ENCODE data around the gene KLHL13.
"Not testable (repeated sequence)": the region's sequence is repeated elsewhere in the genome, so short reads cannot be mapped to it uniquely, and the experiment has no call there.

KLHL13 gene

DNA sequence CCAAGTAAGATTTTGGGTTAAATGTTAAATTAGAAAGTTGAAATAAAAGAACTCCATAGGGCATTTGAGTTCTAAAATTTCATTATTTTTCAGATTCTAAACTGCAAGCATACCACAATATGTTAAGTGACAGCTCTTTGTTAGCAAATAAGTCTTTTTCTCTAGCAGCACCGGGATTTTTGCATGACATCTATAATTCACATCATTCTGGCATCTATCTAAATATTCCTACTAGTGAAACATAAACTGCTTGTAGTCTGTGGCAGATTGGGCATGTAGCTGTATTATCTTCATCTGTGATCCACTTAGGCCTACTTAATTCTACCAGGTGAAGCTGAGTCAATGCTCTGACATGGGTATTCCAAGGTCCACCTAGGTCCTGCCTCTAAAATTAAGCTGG is 32.1 kb upstream of the KLHL13 start:
- Histone ChIP-seq H3K4me2 (ENCODE audit: low read length) (no peak overlapping the region), H3K4me1 (ENCODE audit: control insufficient read depth, low read length) (no peaks in the 10 kb centered on the region), H3K27ac (ENCODE audit: low read depth, low read length) (no peak overlapping the region), H3K27me3 (ENCODE audit: control insufficient read depth, low read length) (no peaks in the 10 kb centered on the region), H3K79me2 (ENCODE audit: control insufficient read depth, low read length) (no peaks in the 10 kb centered on the region), H3F3A (ENCODE audit: control insufficient read depth, insufficient read depth) (no peaks in the 10 kb centered on the region), H3K36me3 (ENCODE audit: control insufficient read depth, low read length) (no peaks in the 10 kb centered on the region), H3K4me3 (ENCODE audit: low read length) (no peak overlapping the region), H3K9me2 (replicated peaks; ENCODE audit: control insufficient read depth, low read length) (no peaks in the 10 kb centered on the region), H4K20me1 (ENCODE audit: control insufficient read depth, insufficient read depth, low read depth, low read length) (no peaks in the 10 kb centered on the region), H3K9me3 (ENCODE audit: control insufficient read depth, insufficient read depth, low read length) (no peaks in the 10 kb centered on the region)
- TF ChIP-seq, protein P1, sequence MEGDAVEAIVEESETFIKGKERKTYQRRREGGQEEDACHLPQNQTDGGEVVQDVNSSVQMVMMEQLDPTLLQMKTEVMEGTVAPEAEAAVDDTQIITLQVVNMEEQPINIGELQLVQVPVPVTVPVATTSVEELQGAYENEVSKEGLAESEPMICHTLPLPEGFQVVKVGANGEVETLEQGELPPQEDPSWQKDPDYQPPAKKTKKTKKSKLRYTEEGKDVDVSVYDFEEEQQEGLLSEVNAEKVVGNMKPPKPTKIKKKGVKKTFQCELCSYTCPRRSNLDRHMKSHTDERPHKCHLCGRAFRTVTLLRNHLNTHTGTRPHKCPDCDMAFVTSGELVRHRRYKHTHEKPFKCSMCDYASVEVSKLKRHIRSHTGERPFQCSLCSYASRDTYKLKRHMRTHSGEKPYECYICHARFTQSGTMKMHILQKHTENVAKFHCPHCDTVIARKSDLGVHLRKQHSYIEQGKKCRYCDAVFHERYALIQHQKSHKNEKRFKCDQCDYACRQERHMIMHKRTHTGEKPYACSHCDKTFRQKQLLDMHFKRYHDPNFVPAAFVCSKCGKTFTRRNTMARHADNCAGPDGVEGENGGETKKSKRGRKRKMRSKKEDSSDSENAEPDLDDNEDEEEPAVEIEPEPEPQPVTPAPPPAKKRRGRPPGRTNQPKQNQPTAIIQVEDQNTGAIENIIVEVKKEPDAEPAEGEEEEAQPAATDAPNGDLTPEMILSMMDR (IDR thresholded peaks at IDR 0.05; ENCODE audit: low read depth, low read length, poor library complexity, severe bottlenecking) = no peak
- no peak for TF ChIP-seq EZH2phosphoT487 (IDR thresholded peaks at IDR 0.05; ENCODE audit: borderline replicate concordance, low read length)

DNA sequence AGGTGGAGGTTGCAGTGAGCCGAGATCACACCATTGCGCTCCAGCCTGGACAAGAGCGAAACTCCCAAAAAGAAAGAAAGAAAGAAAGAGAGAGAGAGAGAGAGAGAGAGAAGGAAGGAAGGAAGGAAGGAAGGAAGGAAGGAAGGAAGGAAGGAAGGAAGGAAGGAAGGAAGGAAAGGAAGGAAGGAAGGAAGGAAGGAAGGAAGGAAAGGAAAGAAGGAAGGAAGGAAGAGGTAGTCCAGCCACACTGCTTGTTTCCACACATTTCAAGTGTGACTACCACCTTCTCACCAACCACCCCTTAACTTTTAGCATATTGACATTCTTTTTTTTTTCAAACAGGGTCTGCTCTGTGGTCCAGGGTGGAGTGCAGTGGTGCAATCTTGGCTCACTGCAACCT is 31.2 kb upstream of the KLHL13 start:
- not testable (repeated sequence) for H3K36me3 ChIP-seq (ENCODE audit: control insufficient read depth, low read length); H4K20me1 ChIP-seq (ENCODE audit: control insufficient read depth, insufficient read depth, low read depth, low read length); H3K27ac ChIP-seq (ENCODE audit: low read depth, low read length)

GRCh38 chrX:118143578-118143977 is 27.0 kb upstream of the KLHL13 start:
- Histone ChIP-seq H4K20me1 (ENCODE audit: control insufficient read depth, insufficient read depth, low read depth, low read length) (no peaks in the 10 kb centered on the region), H3K4me3 (ENCODE audit: low read length) (no peak overlapping the region), H3K4me2 (ENCODE audit: low read length) (no peak overlapping the region), H3K27ac (ENCODE audit: low read depth, low read length) (no peak overlapping the region), H3F3A (ENCODE audit: control insufficient read depth, insufficient read depth) (no peaks in the 10 kb centered on the region), H3K36me3 (ENCODE audit: control insufficient read depth, low read length) (no peaks in the 10 kb centered on the region), H3K4me1 (ENCODE audit: control insufficient read depth, low read length) (no peaks in the 10 kb centered on the region), H3K79me2 (ENCODE audit: control insufficient read depth, low read length) (no peaks in the 10 kb centered on the region), H3K27me3 (ENCODE audit: control insufficient read depth, low read length) (no peaks in the 10 kb centered on the region), H3K9me3 (ENCODE audit: control insufficient read depth, insufficient read depth, low read length) (no peaks in the 10 kb centered on the region), H3K9me2 (replicated peaks; ENCODE audit: control insufficient read depth, low read length) (no peaks in the 10 kb centered on the region)
- TF ChIP-seq EZH2phosphoT487 (IDR thresholded peaks at IDR 0.05; ENCODE audit: borderline replicate concordance, low read length) = no peak
- TF ChIP-seq, protein P1 (IDR thresholded peaks at IDR 0.05; ENCODE audit: low read depth, low read length, poor library complexity, severe bottlenecking) = no peak

More for the DNA sequence above, 31.2 kb upstream of the KLHL13 start:
- H3K9me2 ChIP-seq (replicated peaks; ENCODE audit: control insufficient read depth, low read length); H3K27me3 ChIP-seq (ENCODE audit: control insufficient read depth, low read length); H3K4me3 ChIP-seq (ENCODE audit: low read length); H3K9me3 ChIP-seq (ENCODE audit: control insufficient read depth, insufficient read depth, low read length); H3K4me2 ChIP-seq (ENCODE audit: low read length); H3K79me2 ChIP-seq (ENCODE audit: control insufficient read depth, low read length); H3K4me1 ChIP-seq (ENCODE audit: control insufficient read depth, low read length); H3F3A ChIP-seq (ENCODE audit: control insufficient read depth, insufficient read depth): not testable (repeated sequence)

GRCh38 chrX:118131336-118131735 is 14.7 kb upstream of the KLHL13 start:
- H4K20me1 ChIP-seq (ENCODE audit: control insufficient read depth, insufficient read depth, low read depth, low read length) = no peaks in the 10 kb centered on the region
- no peaks in the 10 kb centered on the region for H3F3A ChIP-seq (ENCODE audit: control insufficient read depth, insufficient read depth)
- H3K9me2 ChIP-seq (replicated peaks; ENCODE audit: control insufficient read depth, low read length) = no peaks in the 10 kb centered on the region
- H3K4me1 ChIP-seq (ENCODE audit: control insufficient read depth, low read length) = no peaks in the 10 kb centered on the region
- no peaks in the 10 kb centered on the region for H3K9me3 ChIP-seq (ENCODE audit: control insufficient read depth, insufficient read depth, low read length)
- H3K4me2 ChIP-seq (ENCODE audit: low read length) = no peak overlapping the region
- H3K4me3 ChIP-seq (ENCODE audit: low read length) = no peak overlapping the region
- H3K27me3 ChIP-seq (ENCODE audit: control insufficient read depth, low read length) = no peaks in the 10 kb centered on the region
- no peaks in the 10 kb centered on the region for H3K79me2 ChIP-seq (ENCODE audit: control insufficient read depth, low read length)
- no peaks in the 10 kb centered on the region for H3K36me3 ChIP-seq (ENCODE audit: control insufficient read depth, low read length)
- TF ChIP-seq EZH2phosphoT487 (IDR thresholded peaks at IDR 0.05; ENCODE audit: borderline replicate concordance, low read length) = no peak
- TF ChIP-seq, protein P1 (IDR thresholded peaks at IDR 0.05; ENCODE audit: low read depth, low read length, poor library complexity, severe bottlenecking) = no peak
- H3K27ac ChIP-seq (ENCODE audit: low read depth, low read length) = no peak overlapping the region

All from DOHH2 (cell line).